Hepatocyte (in vitro differentiated cells): ENCODE measurements around the gene SLC15A2. TPM values are rescaled to one million over a fixed set of nuclear protein-coding genes. Genes with fewer than 3 reads are reported as not detected.

Experiments used
- DNase-seq: peaks from one replicate; pipeline ENCODE4 v3.0.0-alpha.2; 2016; ENCODE audit warnings: low spot score
- H2AFZ ChIP-seq: fragments of 200-600 bp; sonication (generic); 2 replicates; pipeline ENCODE4 v1.6.0; 2016; ENCODE audit warnings: antibody characterized with exemption, mild to moderate bottlenecking
- H3K27ac ChIP-seq: fragments of 200-600 bp; sonication (generic); 2 replicates; pipeline ENCODE4 v1.5.1; 2016; ENCODE audit warnings: mild to moderate bottlenecking
- H3K27me3 ChIP-seq: fragments of 200-600 bp; sonication (generic); 2 replicates; pipeline ENCODE4 v1.6.1; 2016
- H3K36me3 ChIP-seq: fragments of 200-600 bp; sonication (generic); replicated peaks from 2 replicates; pipeline ENCODE4 v1.5.1; 2016; ENCODE audit warnings: low read depth; ENCODE audit not compliant: insufficient read depth
- H3K4me1 ChIP-seq: fragments of 200-600 bp; sonication (generic); 2 replicates; pipeline ENCODE4 v1.5.1; 2016; ENCODE audit warnings: mild to moderate bottlenecking, moderate library complexity; ENCODE audit not compliant: insufficient read depth
- H3K4me2 ChIP-seq: fragments of 200-600 bp; sonication (generic); 2 replicates; pipeline ENCODE4 v1.6.0; 2016
- H3K4me3 ChIP-seq: fragments of 200-600 bp; sonication (generic); 2 replicates; pipeline ENCODE4 v1.5.1; 2016; ENCODE audit warnings: mild to moderate bottlenecking
- H3K79me2 ChIP-seq: fragments of 200-600 bp; sonication (generic); 2 replicates; pipeline ENCODE4 v1.6.0; 2017; ENCODE audit warnings: mild to moderate bottlenecking
- H3K9me2 ChIP-seq: fragments of 200-600 bp; sonication (generic); replicated peaks from 2 replicates; pipeline ENCODE4 v1.6.0; 2017; ENCODE audit warnings: mild to moderate bottlenecking; ENCODE audit not compliant: insufficient read depth
- H3K9me3 ChIP-seq: fragments of 200-600 bp; sonication (generic); 2 replicates; pipeline ENCODE4 v1.5.1; 2016; ENCODE audit warnings: low read depth, mild to moderate bottlenecking
- H4K20me1 ChIP-seq: fragments of 200-600 bp; sonication (generic); 2 replicates; pipeline ENCODE4 v1.6.0; 2016; ENCODE audit warnings: mild to moderate bottlenecking; ENCODE audit not compliant: insufficient read depth, poor library complexity, severe bottlenecking
- CTCF ChIP-seq: fragments of 200-600 bp; sonication (generic); IDR thresholded peaks from 2 replicates; pipeline ENCODE4 v1.5.1; 2016; ENCODE audit warnings: antibody characterized with exemption, mild to moderate bottlenecking; ENCODE audit not compliant: poor library complexity
- EZH2 ChIP-seq: fragments of 200-600 bp; sonication (generic); IDR thresholded peaks from 2 replicates; pipeline ENCODE4 v1.6.1; 2016; ENCODE audit warnings: antibody characterized with exemption, mild to moderate bottlenecking, borderline replicate concordance
- EZH2phosphoT487 ChIP-seq: fragments of 200-600 bp; sonication (generic); IDR thresholded peaks from one replicate; pipeline ENCODE4 v1.6.1; 2018; ENCODE audit warnings: antibody characterized with exemption, mild to moderate bottlenecking, low read depth, moderate library complexity; ENCODE audit not compliant: unreplicated experiment, severe bottlenecking
- WGBS: methylation state at CpG from one replicate; pipeline ENCODE4 v1.1.6; 2016; ENCODE audit warnings: low lambda C conversion rate; ENCODE audit errors: missing lambda C conversion rate; 5-methylcytosine and 5-hydroxymethylcytosine counted together
- polyA plus RNA-seq: library from polyadenylated mRNA; unstranded; fragments of >200 nt; fragmentation: Nextera tagmentation; extraction: Ambion mirVana; gene quantifications from 2 replicates; pipeline ENCODE4 v1.2.1, GENCODE V29; 2016
- total RNA-seq: library from RNA; depleted of rRNA; stranded (reverse); fragments of >200 nt; gene quantifications from 2 replicates; pipeline ENCODE4 v1.2.3, GENCODE V29; 2014

The SLC15A2 gene
- total and polyA plus RNA-seq, 2 experiments from 2014 or later = 5.4 to 11.2 TPM

- TF ChIP-seq EZH2phosphoT487 (no peak), CTCF (no peak), EZH2 (no peak)
Measured at GRCh38 chr3:121979246-121979645, 85.0 kb downstream of the SLC15A2 start.

DNA sequence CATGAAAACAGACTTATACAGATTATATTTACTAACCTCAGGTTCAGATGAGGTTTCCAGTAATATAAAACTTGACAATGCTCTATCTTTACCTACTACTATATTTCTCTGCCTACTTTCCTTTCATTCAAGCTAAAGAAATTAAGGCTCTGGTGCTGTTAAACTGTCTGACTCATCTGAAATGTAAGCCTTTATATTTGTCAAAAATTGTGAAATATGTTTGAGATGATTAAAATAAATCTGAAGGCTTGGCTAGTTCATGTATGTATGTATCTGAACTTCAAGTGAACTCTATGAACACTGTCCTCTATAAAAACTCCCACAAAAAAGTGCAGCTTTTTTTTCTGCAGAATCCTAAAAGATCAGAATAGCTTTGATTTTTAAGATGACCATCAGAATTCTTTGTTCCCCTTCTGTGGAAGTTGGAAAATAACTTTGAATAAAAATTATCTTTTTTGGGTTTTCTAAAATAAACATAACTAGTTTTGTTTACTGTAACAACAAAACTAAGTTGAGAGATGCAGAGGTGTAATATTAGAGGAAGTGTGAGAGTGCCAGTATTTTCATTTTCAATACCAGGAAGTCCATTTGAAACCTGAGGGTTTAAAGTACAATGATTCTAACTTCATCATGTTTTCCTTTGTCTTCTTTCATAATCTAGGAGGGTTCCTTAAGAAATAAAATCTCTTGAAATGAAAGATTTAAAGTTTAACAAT lies 85.7 kb downstream of the SLC15A2 start:
- H3K27ac ChIP-seq = no peak overlapping the region
- H3K36me3 ChIP-seq = no peaks in the 10 kb centered on the region
- H2AFZ ChIP-seq = no peak overlapping the region
- no peaks in the 10 kb centered on the region for H3K27me3 ChIP-seq
- H3K79me2 ChIP-seq = no peaks in the 10 kb centered on the region
- no peak overlapping the region for H3K4me3 ChIP-seq
- H3K9me3 ChIP-seq = peaks cover 5% of the 10 kb centered on the region
- no peaks in the 10 kb centered on the region for H3K9me2 ChIP-seq
- H3K4me1 ChIP-seq = no peaks in the 10 kb centered on the region
- H3K4me2 ChIP-seq = no peak overlapping the region
- no peaks in the 10 kb centered on the region for H4K20me1 ChIP-seq
- no peak for TF ChIP-seq EZH2phosphoT487
- TF ChIP-seq EZH2 = no peak
- no peak for TF ChIP-seq CTCF
- no peak for DNase-seq

More at GRCh38 chr3:121979246-121979645, 85.0 kb downstream of the SLC15A2 start:
- Histone ChIP-seq H3K4me1 (no peaks in the 10 kb centered on the region), H3K27ac (no peak overlapping the region), H3K9me2 (no peaks in the 10 kb centered on the region), H3K4me3 (no peak overlapping the region), H3K4me2 (no peak overlapping the region), H3K27me3 (no peaks in the 10 kb centered on the region), H4K20me1 (no peaks in the 10 kb centered on the region), H2AFZ (no peak overlapping the region), H3K36me3 (no peaks in the 10 kb centered on the region), H3K9me3 (peaks cover 5% of the 10 kb centered on the region), H3K79me2 (no peaks in the 10 kb centered on the region)
- no peak for DNase-seq
- 80% methylated on average over 2 of the region's 2 CpGs for WGBS

- H3K27me3 ChIP-seq = no peaks in the 10 kb centered on the region
- H4K20me1 ChIP-seq = no peaks in the 10 kb centered on the region
- no peak overlapping the region for H2AFZ ChIP-seq
- TF ChIP-seq CTCF (no peak), EZH2 (no peak), EZH2phosphoT487 (no peak)
- peaks cover 5% of the 10 kb centered on the region for H3K9me3 ChIP-seq
- H3K4me3 ChIP-seq = no peak overlapping the region
- DNase-seq = no peak
- H3K79me2 ChIP-seq = no peaks in the 10 kb centered on the region
- WGBS = 85% methylated on average over 5 of the region's 5 CpGs
- H3K9me2 ChIP-seq = no peaks in the 10 kb centered on the region
- no peaks in the 10 kb centered on the region for H3K36me3 ChIP-seq
- no peak overlapping the region for H3K27ac ChIP-seq
- no peak overlapping the region for H3K4me2 ChIP-seq
- H3K4me1 ChIP-seq = no peaks in the 10 kb centered on the region
Measured at GRCh38 chr3:121980450-121980796, 86.2 kb downstream of the SLC15A2 start.

DNA sequence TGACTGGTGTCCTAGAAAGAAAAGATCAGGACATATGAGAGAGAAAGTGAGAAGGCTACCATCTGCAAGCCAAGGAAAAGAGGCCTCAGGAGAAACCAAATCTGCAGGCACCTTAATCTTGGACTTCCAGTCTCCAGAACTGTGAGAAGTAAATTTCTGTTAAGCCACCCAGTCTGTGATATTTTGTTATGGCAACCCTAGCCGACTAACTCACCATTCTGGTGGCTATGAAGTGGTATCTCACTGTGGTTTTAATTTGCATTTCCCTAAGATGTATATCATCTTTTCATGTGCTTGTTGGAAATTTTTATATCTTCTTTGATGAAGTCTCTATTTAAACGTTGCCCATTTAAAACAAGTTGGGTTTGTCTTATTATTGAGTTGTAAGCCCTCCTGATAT lies 87.3 kb downstream of the SLC15A2 start:
- WGBS = 90% methylated on average over 2 of the region's 2 CpGs

More for the DNA sequence above, 87.3 kb downstream of the SLC15A2 start:
- H3K9me2 ChIP-seq = no peaks in the 10 kb centered on the region
- H4K20me1 ChIP-seq = no peaks in the 10 kb centered on the region
- H2AFZ ChIP-seq = no peak overlapping the region
- TF ChIP-seq CTCF (no peak), EZH2phosphoT487 (no peak), EZH2 (no peak)
- no peak overlapping the region for H3K27ac ChIP-seq
- H3K27me3 ChIP-seq = no peaks in the 10 kb centered on the region
- H3K79me2 ChIP-seq = no peaks in the 10 kb centered on the region
- DNase-seq = no peak
- H3K4me2 ChIP-seq = no peak overlapping the region
- peaks cover 5% of the 10 kb centered on the region for H3K9me3 ChIP-seq
- H3K36me3 ChIP-seq = no peaks in the 10 kb centered on the region
- no peak overlapping the region for H3K4me3 ChIP-seq
- H3K4me1 ChIP-seq = no peaks in the 10 kb centered on the region
